NT2/D1 (cell line): ENCODE measurements around the gene C13orf42.

ENCODE experiments used
- DNase-seq: peaks from one replicate; pipeline ENCODE4 v3.0.0-alpha.2; 2011; ENCODE audit warnings: low read depth, low spot score
- H3K27me3 ChIP-seq: 2 replicates; pipeline ENCODE4 v1.6.0; 2011; ENCODE audit warnings: mild to moderate bottlenecking; ENCODE audit not compliant: insufficient read length, insufficient read depth
- H3K36me3 ChIP-seq: 2 replicates; pipeline ENCODE4 v1.6.1; 2011; ENCODE audit warnings: mild to moderate bottlenecking, low read length, mixed read lengths; ENCODE audit not compliant: insufficient read depth, insufficient read length
- H3K4me1 ChIP-seq: 2 replicates; pipeline ENCODE4 v1.5.1; 2011; ENCODE audit not compliant: insufficient read depth, insufficient read length
- H3K4me3 ChIP-seq: 2 replicates; pipeline ENCODE4 v1.5.1; 2011; ENCODE audit warnings: low read depth; ENCODE audit not compliant: insufficient read length
- H3K9ac ChIP-seq: 2 replicates; pipeline ENCODE4 v1.6.0; 2011; ENCODE audit warnings: low read depth; ENCODE audit not compliant: insufficient read length
- H3K9me3 ChIP-seq: 2 replicates; pipeline ENCODE4 v1.5.1; 2011; ENCODE audit warnings: mild to moderate bottlenecking, low read length; ENCODE audit not compliant: insufficient read depth
- SUZ12 ChIP-seq: IDR thresholded peaks from 2 replicates; pipeline ENCODE4 v1.6.1; 2011; ENCODE audit not compliant: insufficient read length, insufficient read depth; ENCODE audit errors: extremely low read depth
- YY1 ChIP-seq: IDR thresholded peaks from 2 replicates; pipeline ENCODE4 v1.6.1; 2011; ENCODE audit not compliant: insufficient read length, insufficient read depth
- ZNF274 ChIP-seq: IDR thresholded peaks from 2 replicates; pipeline ENCODE4 v1.6.1; 2011; ENCODE audit warnings: mild to moderate bottlenecking, low read depth, low read length

The C13orf42 gene

GRCh38 chr13:51118809-51119431 lies 7.8 kb upstream of the C13orf42 start:
- H3K9me3 ChIP-seq, result no peaks in the 10 kb centered on the region
- TF ChIP-seq SUZ12 (no peak), ZNF274 (no peak), YY1 (no peak)
- no peaks in the 10 kb centered on the region for H3K4me1 ChIP-seq
- no peak overlapping the region for H3K9ac ChIP-seq
- H3K4me3 ChIP-seq, result no peak overlapping the region
- H3K36me3 ChIP-seq, result no peaks in the 10 kb centered on the region
- H3K27me3 ChIP-seq, result no peaks in the 10 kb centered on the region
- no peak for DNase-seq

- no peak overlapping the region for H3K9ac ChIP-seq
- H3K27me3 ChIP-seq, result no peaks in the 10 kb centered on the region
- no peak for TF ChIP-seq YY1
- no peak for TF ChIP-seq ZNF274
- TF ChIP-seq SUZ12, result no peak
- no peaks in the 10 kb centered on the region for H3K36me3 ChIP-seq
- no peak for DNase-seq
- no peaks in the 10 kb centered on the region for H3K4me1 ChIP-seq
- no peaks in the 10 kb centered on the region for H3K9me3 ChIP-seq
- no peak overlapping the region for H3K4me3 ChIP-seq
Measured at GRCh38 chr13:51113969-51114368, 2.9 kb upstream of the C13orf42 start.

GRCh38 chr13:51113186-51113881 lies 2.3 kb upstream of the C13orf42 start:
- no peak overlapping the region for H3K4me3 ChIP-seq
- no peaks in the 10 kb centered on the region for H3K4me1 ChIP-seq
- no peaks in the 10 kb centered on the region for H3K36me3 ChIP-seq
- no peaks in the 10 kb centered on the region for H3K9me3 ChIP-seq
- H3K27me3 ChIP-seq, result no peaks in the 10 kb centered on the region
- TF ChIP-seq ZNF274 (no peak), SUZ12 (no peak), YY1 (no peak)
- DNase-seq, result no peak
- no peak overlapping the region for H3K9ac ChIP-seq

GRCh38 chr13:51112771-51113170 lies 1.7 kb upstream of the C13orf42 start:
- no peaks in the 10 kb centered on the region for H3K9me3 ChIP-seq
- no peak for TF ChIP-seq SUZ12
- no peak for TF ChIP-seq YY1
- TF ChIP-seq ZNF274, result no peak
- no peak overlapping the region for H3K9ac ChIP-seq
- no peaks in the 10 kb centered on the region for H3K27me3 ChIP-seq
- H3K36me3 ChIP-seq, result no peaks in the 10 kb centered on the region
- H3K4me3 ChIP-seq, result no peak overlapping the region
- DNase-seq, result no peak
- no peaks in the 10 kb centered on the region for H3K4me1 ChIP-seq

GRCh38 chr13:51111997-51112396 lies 923 bp upstream of the C13orf42 start:
- no peak for DNase-seq
- TF ChIP-seq SUZ12, result no peak
- TF ChIP-seq YY1, result no peak
- no peak for TF ChIP-seq ZNF274
- Histone ChIP-seq H3K4me3 (no peak overlapping the region), H3K4me1 (no peaks in the 10 kb centered on the region), H3K36me3 (no peaks in the 10 kb centered on the region), H3K9ac (no peak overlapping the region), H3K27me3 (no peaks in the 10 kb centered on the region), H3K9me3 (no peaks in the 10 kb centered on the region)

- Histone ChIP-seq H3K9ac (no peak overlapping the region), H3K4me3 (no peak overlapping the region), H3K27me3 (no peaks in the 10 kb centered on the region), H3K36me3 (no peaks in the 10 kb centered on the region), H3K4me1 (no peaks in the 10 kb centered on the region), H3K9me3 (no peaks in the 10 kb centered on the region)
- TF ChIP-seq ZNF274, result no peak
- TF ChIP-seq YY1, result no peak
- no peak for TF ChIP-seq SUZ12
- no peak for DNase-seq
Measured at GRCh38 chr13:51107996-51108395, 3.1 kb downstream of the C13orf42 start.

GRCh38 chr13:51105046-51105445 lies 6.0 kb downstream of the C13orf42 start:
- TF ChIP-seq ZNF274 (no peak), YY1 (no peak), SUZ12 (no peak)
- no peak for DNase-seq
- H3K27me3 ChIP-seq, result no peaks in the 10 kb centered on the region
- no peaks in the 10 kb centered on the region for H3K4me1 ChIP-seq
- H3K9ac ChIP-seq, result no peak overlapping the region
- H3K9me3 ChIP-seq, result no peaks in the 10 kb centered on the region
- H3K4me3 ChIP-seq, result no peak overlapping the region
- H3K36me3 ChIP-seq, result no peaks in the 10 kb centered on the region
